HFFc6 (cell line): ENCODE results near the gene ITGB1. TPM values are rescaled to one million over a fixed set of nuclear protein-coding genes. Genes with fewer than 3 reads are reported as not detected.
"Not testable (repeated sequence)": the region's sequence is repeated elsewhere in the genome, so short reads cannot be mapped to it uniquely, and the experiment has no call there.

Source experiments
- DNase-seq: peaks from one replicate; pipeline ENCODE4 v3.0.0-alpha.2; 2018
- H3K27ac Mint-ChIP-seq: 2 replicates; pipeline ENCODE4 v1.8.0; 2020; ENCODE audit warnings: mild to moderate bottlenecking, mixed read lengths
- H3K27me3 Mint-ChIP-seq: 2 replicates; pipeline ENCODE4 v1.8.0; 2021; ENCODE audit warnings: mild to moderate bottlenecking, moderate library complexity, mixed read lengths; ENCODE audit not compliant: insufficient read depth
- H3K36me3 Mint-ChIP-seq: 2 replicates; pipeline ENCODE4 v1.8.0; 2021; ENCODE audit warnings: low read depth, mixed read lengths
- H3K4me1 Mint-ChIP-seq: 2 replicates; pipeline ENCODE4 v1.8.0; 2020; ENCODE audit warnings: low read depth, mixed read lengths
- H3K4me3 Mint-ChIP-seq: 2 replicates; pipeline ENCODE4 v1.8.0; 2020; ENCODE audit warnings: mild to moderate bottlenecking, moderate library complexity, mixed read lengths
- H3K9me3 Mint-ChIP-seq: 2 replicates; pipeline ENCODE4 v1.8.0; 2020; ENCODE audit warnings: mild to moderate bottlenecking, mixed read lengths
- total RNA-seq, 6 experiments: library from RNA; stranded (reverse); fragmentation: NEBNext Ultra II Directional; extraction: Animal tissue kit (Norgen Biotek cat#: 25700); gene quantifications; 2 replicates in 1 of 6; 3 replicates in 5 of 6; pipeline ENCODE4 v1.2.3, GENCODE V29; 2021
- TF ChIP-seq, protein P1 (sequence below): fragments of 200-600 bp; sonication (generic); IDR thresholded peaks from 2 replicates; pipeline ENCODE4 v1.5.0; 2021; ENCODE audit warnings: antibody characterized with exemption, mild to moderate bottlenecking

The ITGB1 gene
- total RNA-seq, 6 experiments from 2014 or later, result 1,442 to 1,960 (median 1,623) TPM

DNA sequence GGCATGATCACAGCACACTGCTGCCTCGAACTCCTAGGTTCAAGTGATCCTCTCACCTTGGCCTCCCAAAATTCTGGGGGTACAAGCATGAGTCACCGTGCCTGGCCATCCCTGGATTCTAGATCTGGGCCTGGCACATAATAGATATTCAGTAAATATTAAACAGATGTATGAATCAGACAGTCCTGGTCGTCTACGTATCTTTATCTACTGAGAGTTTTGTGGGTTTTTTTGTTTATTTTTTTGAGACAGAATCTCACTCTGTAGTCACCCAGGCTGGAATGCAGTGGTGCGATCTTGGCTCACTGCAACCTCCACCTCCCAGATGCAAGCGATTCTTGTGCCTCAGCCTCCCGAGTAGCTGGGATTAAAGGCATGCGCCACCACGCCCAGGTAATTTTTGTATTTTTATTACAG is 24.3 kb upstream of the ITGB1 start:
- H3K27me3 Mint-ChIP-seq, result no peaks in the 10 kb centered on the region
- peaks cover 4% of the 10 kb centered on the region; the same call in 1 of the 2 replicates for H3K36me3 Mint-ChIP-seq
- peaks cover 85% of the 10 kb centered on the region for H3K4me1 Mint-ChIP-seq
- peak; percentile 89 for DNase-seq
- peak overlapping the region; percentile 98 for H3K27ac Mint-ChIP-seq
- TF ChIP-seq, protein P1, sequence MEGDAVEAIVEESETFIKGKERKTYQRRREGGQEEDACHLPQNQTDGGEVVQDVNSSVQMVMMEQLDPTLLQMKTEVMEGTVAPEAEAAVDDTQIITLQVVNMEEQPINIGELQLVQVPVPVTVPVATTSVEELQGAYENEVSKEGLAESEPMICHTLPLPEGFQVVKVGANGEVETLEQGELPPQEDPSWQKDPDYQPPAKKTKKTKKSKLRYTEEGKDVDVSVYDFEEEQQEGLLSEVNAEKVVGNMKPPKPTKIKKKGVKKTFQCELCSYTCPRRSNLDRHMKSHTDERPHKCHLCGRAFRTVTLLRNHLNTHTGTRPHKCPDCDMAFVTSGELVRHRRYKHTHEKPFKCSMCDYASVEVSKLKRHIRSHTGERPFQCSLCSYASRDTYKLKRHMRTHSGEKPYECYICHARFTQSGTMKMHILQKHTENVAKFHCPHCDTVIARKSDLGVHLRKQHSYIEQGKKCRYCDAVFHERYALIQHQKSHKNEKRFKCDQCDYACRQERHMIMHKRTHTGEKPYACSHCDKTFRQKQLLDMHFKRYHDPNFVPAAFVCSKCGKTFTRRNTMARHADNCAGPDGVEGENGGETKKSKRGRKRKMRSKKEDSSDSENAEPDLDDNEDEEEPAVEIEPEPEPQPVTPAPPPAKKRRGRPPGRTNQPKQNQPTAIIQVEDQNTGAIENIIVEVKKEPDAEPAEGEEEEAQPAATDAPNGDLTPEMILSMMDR, result no peak
- H3K4me3 Mint-ChIP-seq, result peak overlapping the region; percentile 86
- 0 out of 2 replicates have a peak, but pooled peaks cover 4% of the 10 kb centered on the region for H3K9me3 Mint-ChIP-seq

DNA sequence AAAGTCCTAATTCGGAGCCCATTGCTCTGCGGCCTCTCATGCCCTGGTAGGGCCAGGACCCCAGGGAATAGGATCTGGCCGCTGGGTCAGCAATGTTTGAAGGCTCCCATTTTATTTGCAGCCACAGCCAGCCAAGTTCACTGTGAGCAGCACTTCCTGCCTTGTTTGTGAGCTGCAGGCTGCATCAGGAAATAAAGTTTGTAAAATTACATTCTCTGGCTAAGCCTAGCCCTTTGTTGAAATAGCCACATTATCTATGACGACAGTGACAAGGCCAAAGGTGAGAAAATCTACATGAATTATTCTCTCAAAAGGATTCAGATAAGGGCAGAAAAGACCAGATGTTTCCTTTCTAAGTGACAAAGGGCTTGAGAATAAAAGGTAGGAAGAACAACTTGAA is 23.7 kb upstream of the ITGB1 start:
- 0 out of 2 replicates have a peak, but pooled peaks cover 4% of the 10 kb centered on the region for H3K9me3 Mint-ChIP-seq
- peaks cover 4% of the 10 kb centered on the region; the same call in 1 of the 2 replicates for H3K36me3 Mint-ChIP-seq
- H3K4me1 Mint-ChIP-seq, result peaks cover 86% of the 10 kb centered on the region
- TF ChIP-seq, protein P1, result no peak
- H3K4me3 Mint-ChIP-seq, result peak overlapping the region; percentile 86
- H3K27ac Mint-ChIP-seq, result peak overlapping the region; percentile 98
- DNase-seq, result peak; percentile 34
- H3K27me3 Mint-ChIP-seq, result no peaks in the 10 kb centered on the region

DNA sequence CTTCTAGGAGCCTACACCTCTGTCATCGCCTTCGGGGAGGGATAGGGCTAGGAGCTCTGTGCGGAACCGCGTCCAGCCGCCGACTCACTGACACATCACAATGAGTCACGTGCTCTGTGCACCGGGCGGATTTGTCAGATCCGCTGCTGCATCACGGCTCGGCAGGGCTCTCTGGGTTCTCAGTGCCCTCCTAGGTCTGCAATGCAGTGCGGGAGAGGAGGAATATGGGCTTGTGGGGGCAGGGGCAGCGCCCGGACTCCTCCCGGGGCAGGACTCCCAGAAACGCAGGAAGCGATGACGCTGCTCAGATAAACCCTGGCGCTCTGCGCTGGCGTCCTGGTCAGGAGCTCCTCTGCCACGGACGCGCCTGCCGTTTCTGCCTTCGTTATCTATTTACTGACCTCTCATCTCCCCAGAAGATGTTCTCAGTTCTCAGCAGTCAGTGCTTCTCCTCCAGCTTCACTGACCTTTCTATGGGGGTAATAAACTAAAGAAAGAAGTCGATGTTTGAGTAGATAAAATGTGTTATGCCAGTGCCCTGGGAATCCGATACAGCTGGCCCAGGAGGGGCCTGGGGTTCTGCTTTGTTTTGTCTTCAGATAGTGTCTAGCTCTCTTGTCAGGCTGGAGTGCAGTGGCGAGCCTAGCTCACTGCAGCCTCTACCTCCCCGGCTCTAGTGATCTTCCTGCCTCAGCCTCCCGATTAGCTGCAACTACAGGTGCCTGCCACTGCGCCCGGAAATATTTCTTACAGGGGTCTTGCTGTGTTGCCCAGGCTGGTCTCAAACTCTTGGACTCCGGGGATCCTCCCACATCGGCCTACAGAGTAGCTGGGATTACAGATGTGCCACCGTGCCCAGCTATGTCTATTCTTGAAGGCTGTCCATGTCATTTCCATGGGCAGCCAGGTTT is 22.8 kb upstream of the ITGB1 start:
- Mint-ChIP-seq H3K36me3 (peaks cover 4% of the 10 kb centered on the region; the same call in 1 of the 2 replicates), H3K4me3 (peak overlapping the region; percentile 86), H3K27ac (peak overlapping the region; percentile 98), H3K27me3 (no peaks in the 10 kb centered on the region), H3K4me1 (peaks cover 86% of the 10 kb centered on the region), H3K9me3 (0 out of 2 replicates have a peak, but pooled peaks cover 4% of the 10 kb centered on the region)
- TF ChIP-seq, protein P1, result peak; percentile 12; the same call in 1 of the 2 replicates
- peak; percentile 100 for DNase-seq

DNA sequence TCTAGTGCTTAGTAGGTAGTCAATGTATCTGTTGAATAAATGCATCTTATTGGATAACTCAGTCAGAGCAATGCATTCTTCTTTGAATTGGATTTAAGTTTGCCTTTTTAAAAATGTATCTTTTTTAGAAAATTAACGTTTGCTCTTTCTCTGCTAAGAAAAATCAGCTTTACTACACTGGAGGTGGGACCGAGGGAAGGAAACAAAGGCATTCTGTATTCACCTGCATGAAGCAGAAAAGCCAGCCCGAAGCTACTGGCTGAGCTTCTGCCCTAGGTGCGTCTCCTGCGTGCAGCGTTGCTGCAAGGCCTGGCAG is 22.2 kb upstream of the ITGB1 start:
- Mint-ChIP-seq H3K9me3 (0 out of 2 replicates have a peak, but pooled peaks cover 4% of the 10 kb centered on the region), H3K27ac (peak overlapping the region; percentile 98), H3K4me3 (peak overlapping the region; percentile 86), H3K4me1 (peaks cover 80% of the 10 kb centered on the region), H3K27me3 (no peaks in the 10 kb centered on the region), H3K36me3 (peaks cover 4% of the 10 kb centered on the region; the same call in 1 of the 2 replicates)
- TF ChIP-seq, protein P1, result no peak
- no peak for DNase-seq

DNA sequence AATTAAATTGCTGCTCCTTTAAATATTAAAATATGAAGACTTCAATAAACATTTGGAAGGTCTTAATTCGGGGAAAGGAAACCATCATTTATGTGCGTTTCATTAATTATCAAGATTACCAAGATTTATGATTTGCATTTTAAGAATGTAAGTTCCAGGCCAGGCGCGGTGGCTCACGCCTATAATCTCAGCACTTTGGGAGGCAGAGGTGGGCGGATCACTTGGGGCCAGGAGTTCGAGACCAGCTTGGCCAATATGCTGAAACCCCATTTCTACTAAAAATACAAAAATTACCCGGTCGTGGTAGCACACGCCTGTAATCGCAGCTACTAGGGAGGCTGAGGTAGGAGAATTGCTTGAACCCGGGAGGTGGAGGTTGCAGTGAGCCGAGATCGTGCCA is 21.7 kb upstream of the ITGB1 start:
- H3K9me3 Mint-ChIP-seq, DNase-seq, H3K27me3 Mint-ChIP-seq, H3K36me3 Mint-ChIP-seq: not testable (repeated sequence)
- H3K27ac Mint-ChIP-seq, result peak overlapping the region; percentile 98
- H3K4me3 Mint-ChIP-seq, result peak overlapping the region; percentile 86
- peaks cover 75% of the 10 kb centered on the region for H3K4me1 Mint-ChIP-seq

DNA sequence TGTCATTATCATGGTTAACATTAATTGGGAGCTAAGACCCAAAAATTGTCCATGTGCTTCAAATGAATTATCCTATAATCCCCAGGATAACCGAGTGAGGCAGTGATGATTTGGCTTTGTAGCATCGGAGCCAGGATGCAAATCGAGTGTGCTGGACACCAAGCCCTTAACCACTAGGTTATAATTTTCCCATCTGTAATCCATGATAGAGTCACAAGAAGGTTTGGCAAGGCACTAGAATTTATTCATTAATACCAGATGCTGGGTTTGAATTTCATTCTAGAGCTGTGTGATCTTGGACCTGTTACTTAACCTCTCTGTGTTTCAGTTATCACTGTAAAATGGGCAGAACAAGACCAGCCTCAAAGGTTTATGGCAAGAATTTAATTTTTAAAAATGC is 21.0 kb upstream of the ITGB1 start:
- H3K9me3 Mint-ChIP-seq, result 0 out of 2 replicates have a peak, but pooled peaks cover 4% of the 10 kb centered on the region
- H3K27me3 Mint-ChIP-seq, result no peaks in the 10 kb centered on the region
- H3K27ac Mint-ChIP-seq, result peak overlapping the region; percentile 98
- H3K4me3 Mint-ChIP-seq, result no peak overlapping the region
- H3K4me1 Mint-ChIP-seq, result peaks cover 71% of the 10 kb centered on the region
- no peak for DNase-seq
- peaks cover 4% of the 10 kb centered on the region; the same call in 1 of the 2 replicates for H3K36me3 Mint-ChIP-seq
- TF ChIP-seq, protein P1, result no peak

DNA sequence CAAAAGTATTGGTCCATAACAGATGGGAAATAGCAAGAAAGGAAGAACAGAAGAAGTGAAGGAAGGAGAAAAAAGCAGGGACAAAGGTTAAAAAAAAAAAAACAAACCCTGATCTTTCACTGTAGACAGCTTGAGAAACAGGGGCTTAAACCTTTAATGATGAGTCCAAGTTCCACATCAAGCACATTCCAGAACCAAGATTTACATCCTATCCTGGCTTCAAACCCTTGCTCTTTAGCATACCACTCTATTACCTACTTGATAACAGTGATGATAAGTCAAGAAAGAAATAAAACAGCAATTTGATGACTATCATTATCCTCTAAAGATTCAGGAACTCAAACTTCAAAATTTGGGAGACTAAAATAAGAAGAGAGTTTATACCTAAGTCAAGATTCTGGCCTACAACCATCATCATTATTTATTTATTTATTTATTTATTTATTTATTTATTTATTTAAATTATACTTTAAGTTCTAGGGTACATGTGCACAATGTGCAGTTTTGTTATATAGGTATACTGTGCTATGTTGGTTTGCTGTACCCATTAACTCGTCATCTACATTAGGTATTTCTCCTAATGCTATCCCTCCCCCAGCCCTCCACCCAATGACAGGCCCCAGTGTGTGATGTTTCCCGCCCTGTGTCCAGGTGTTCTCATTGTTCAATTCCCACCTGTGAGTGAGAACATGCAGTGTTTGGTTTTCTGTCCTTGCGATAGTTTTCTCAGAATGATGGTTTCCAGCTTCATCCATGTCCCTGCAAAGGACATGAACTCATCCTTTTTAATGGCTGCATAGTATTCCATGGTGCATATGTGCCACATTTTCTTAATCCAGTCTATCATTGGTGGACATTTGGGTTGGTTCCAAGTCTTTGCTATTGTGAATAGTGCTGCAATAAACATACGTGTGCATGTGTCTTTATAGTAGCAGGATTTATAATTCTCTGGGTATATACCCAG is 20.1 kb upstream of the ITGB1 start:
- H3K27me3 Mint-ChIP-seq, H3K36me3 Mint-ChIP-seq, DNase-seq, H3K9me3 Mint-ChIP-seq, H3K4me3 Mint-ChIP-seq: not testable (repeated sequence)
- peaks cover 67% of the 10 kb centered on the region for H3K4me1 Mint-ChIP-seq
- H3K27ac Mint-ChIP-seq, result 0 out of 2 replicates have a peak overlapping the region, but pooled peaks have one; percentile 13
